HFFc6 (cell line): ENCODE data around the gene RTKN2. TPM values are rescaled to one million over a fixed set of nuclear protein-coding genes. Genes with fewer than 3 reads are reported as not detected.
"Not testable (repeated sequence)": the region's sequence is repeated elsewhere in the genome, so short reads cannot be mapped to it uniquely, and the experiment has no call there.

Experiments used
- DNase-seq: peaks from one replicate; pipeline ENCODE4 v3.0.0-alpha.2; 2018
- H3K27ac Mint-ChIP-seq: 2 replicates; pipeline ENCODE4 v1.8.0; 2020; ENCODE audit warnings: mild to moderate bottlenecking, mixed read lengths
- H3K27me3 Mint-ChIP-seq: 2 replicates; pipeline ENCODE4 v1.8.0; 2021; ENCODE audit warnings: mild to moderate bottlenecking, moderate library complexity, mixed read lengths; ENCODE audit not compliant: insufficient read depth
- H3K36me3 Mint-ChIP-seq: 2 replicates; pipeline ENCODE4 v1.8.0; 2021; ENCODE audit warnings: low read depth, mixed read lengths
- H3K4me1 Mint-ChIP-seq: 2 replicates; pipeline ENCODE4 v1.8.0; 2020; ENCODE audit warnings: low read depth, mixed read lengths
- H3K4me3 Mint-ChIP-seq: 2 replicates; pipeline ENCODE4 v1.8.0; 2020; ENCODE audit warnings: mild to moderate bottlenecking, moderate library complexity, mixed read lengths
- H3K9me3 Mint-ChIP-seq: 2 replicates; pipeline ENCODE4 v1.8.0; 2020; ENCODE audit warnings: mild to moderate bottlenecking, mixed read lengths
- total RNA-seq, 6 experiments: library from RNA; stranded (reverse); fragmentation: NEBNext Ultra II Directional; extraction: Animal tissue kit (Norgen Biotek cat#: 25700); gene quantifications; 2 replicates in 1 of 6; 3 replicates in 5 of 6; pipeline ENCODE4 v1.2.3, GENCODE V29; 2021
- TF ChIP-seq, protein P1 (sequence below): fragments of 200-600 bp; sonication (generic); IDR thresholded peaks from 2 replicates; pipeline ENCODE4 v1.5.0; 2021; ENCODE audit warnings: antibody characterized with exemption, mild to moderate bottlenecking

The RTKN2 gene
- total RNA-seq, 6 experiments from 2014 or later: 2.9 to 5.5 (median 4.6) TPM

DNA sequence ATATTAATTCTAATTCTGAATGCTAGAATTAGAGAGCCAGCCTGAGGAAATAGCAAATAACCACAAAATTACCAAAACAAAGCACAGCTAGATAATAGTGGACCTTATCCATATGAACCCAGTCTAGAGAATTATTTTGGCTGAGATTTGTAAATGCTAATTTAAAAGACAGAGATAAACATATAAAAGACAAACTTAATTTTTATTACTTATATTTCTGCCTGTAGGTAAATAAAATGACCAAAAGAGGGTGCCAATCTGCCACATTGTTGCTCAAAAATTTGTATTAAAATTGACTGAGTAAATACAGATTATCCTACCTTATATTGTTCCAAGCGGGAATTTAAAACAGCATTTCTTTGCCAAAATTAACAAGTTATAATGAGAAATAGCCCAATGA, 20.2 kb downstream of the RTKN2 start:
- TF ChIP-seq, protein P1, sequence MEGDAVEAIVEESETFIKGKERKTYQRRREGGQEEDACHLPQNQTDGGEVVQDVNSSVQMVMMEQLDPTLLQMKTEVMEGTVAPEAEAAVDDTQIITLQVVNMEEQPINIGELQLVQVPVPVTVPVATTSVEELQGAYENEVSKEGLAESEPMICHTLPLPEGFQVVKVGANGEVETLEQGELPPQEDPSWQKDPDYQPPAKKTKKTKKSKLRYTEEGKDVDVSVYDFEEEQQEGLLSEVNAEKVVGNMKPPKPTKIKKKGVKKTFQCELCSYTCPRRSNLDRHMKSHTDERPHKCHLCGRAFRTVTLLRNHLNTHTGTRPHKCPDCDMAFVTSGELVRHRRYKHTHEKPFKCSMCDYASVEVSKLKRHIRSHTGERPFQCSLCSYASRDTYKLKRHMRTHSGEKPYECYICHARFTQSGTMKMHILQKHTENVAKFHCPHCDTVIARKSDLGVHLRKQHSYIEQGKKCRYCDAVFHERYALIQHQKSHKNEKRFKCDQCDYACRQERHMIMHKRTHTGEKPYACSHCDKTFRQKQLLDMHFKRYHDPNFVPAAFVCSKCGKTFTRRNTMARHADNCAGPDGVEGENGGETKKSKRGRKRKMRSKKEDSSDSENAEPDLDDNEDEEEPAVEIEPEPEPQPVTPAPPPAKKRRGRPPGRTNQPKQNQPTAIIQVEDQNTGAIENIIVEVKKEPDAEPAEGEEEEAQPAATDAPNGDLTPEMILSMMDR: peak; percentile 77
- Mint-ChIP-seq H3K27ac (no peak overlapping the region), H3K36me3 (no peaks in the 10 kb centered on the region; the same call in 1 of the 2 replicates), H3K9me3 (no peaks in the 10 kb centered on the region), H3K4me3 (no peak overlapping the region), H3K4me1 (peaks cover 75% of the 10 kb centered on the region), H3K27me3 (no peaks in the 10 kb centered on the region; the same call in 1 of the 2 replicates)
- no peak for DNase-seq

DNA sequence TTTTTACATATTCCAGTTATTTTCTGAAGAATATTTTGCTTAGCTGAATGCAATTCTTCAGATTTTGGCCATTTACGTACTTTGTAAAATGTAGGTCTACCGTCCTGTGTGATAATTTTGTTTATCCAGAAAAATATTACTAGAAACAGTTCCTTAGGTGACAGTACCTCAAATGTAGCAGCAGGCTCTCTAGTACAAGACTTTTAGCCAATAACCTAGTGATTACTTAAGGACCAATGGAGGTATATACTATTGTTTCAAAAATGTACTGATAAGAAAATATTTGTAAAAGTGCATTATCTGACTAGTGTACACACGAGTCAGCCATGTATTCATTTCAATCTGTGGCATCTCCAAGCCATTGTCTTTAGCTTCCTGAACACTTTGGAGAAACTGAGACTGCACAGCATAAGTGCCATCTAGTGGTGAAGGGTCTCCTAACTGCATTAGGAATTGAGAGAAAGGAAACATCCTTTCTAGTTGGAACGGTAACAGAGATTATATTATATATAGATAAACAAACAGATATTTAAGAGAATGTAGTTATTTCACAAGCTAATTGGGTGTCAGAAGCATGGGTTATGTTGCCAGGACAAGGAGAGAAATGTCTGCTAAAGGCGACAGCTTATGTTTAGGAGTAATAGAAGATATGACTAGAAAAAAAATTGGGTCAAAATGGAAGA, 23.7 kb downstream of the RTKN2 start:
- peak overlapping the region; percentile 72 for H3K27ac Mint-ChIP-seq
- peaks cover 70% of the 10 kb centered on the region for H3K4me1 Mint-ChIP-seq
- no peaks in the 10 kb centered on the region; the same call in 1 of the 2 replicates for H3K27me3 Mint-ChIP-seq
- H3K4me3 Mint-ChIP-seq: peak overlapping the region; percentile 46
- H3K9me3 Mint-ChIP-seq: no peaks in the 10 kb centered on the region
- H3K36me3 Mint-ChIP-seq: no peaks in the 10 kb centered on the region; the same call in 1 of the 2 replicates
- peak; percentile 63 for DNase-seq
- TF ChIP-seq, protein P1: peak; percentile 95

DNA sequence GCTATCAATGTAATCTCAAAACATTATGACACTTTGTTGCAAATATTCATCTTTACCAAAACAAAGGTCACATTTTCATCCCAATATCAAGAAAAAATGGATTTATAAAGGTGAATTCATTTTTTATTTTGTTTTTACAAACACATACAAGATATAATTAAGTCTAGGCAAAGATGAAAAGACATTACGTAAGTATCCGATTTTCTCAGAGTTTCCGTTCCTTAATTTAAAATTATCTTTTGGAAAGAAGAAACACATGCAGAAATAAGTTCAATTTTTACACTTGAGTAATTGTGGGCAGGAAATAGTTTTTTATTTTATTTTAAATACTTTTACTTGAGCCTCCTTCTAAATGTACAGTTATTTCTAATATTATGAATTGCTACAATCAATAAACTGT, 24.6 kb downstream of the RTKN2 start:
- TF ChIP-seq, protein P1: no peak
- no peak for DNase-seq
- Mint-ChIP-seq H3K27me3 (no peaks in the 10 kb centered on the region; the same call in 1 of the 2 replicates), H3K27ac (peak overlapping the region; percentile 80; the same call in 1 of the 2 replicates), H3K4me1 (peaks cover 66% of the 10 kb centered on the region), H3K4me3 (peak overlapping the region; percentile 87), H3K9me3 (no peaks in the 10 kb centered on the region), H3K36me3 (no peaks in the 10 kb centered on the region)

DNA sequence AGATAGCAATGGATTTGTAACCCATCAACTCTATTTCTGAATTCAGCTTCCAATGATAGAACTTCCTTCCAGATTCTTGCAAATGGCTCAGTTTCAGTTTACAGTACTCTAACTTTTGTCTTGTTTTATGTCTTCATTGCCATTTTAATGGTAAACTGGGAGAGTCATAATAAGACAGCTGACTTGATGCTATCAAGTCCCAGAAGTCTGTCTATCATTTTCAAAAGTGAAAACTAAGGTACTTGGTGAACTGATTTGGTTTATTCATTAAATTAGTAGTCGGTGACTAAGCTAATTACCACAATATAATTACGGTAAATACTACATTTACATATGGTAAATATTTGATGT, 25.0 kb downstream of the RTKN2 start:
- Mint-ChIP-seq H3K27me3 (no peaks in the 10 kb centered on the region; the same call in 1 of the 2 replicates), H3K9me3 (no peaks in the 10 kb centered on the region), H3K4me3 (peak overlapping the region; percentile 87), H3K27ac (peak overlapping the region; percentile 80), H3K4me1 (peaks cover 66% of the 10 kb centered on the region), H3K36me3 (no peaks in the 10 kb centered on the region)
- DNase-seq: no peak
- TF ChIP-seq, protein P1: no peak

DNA sequence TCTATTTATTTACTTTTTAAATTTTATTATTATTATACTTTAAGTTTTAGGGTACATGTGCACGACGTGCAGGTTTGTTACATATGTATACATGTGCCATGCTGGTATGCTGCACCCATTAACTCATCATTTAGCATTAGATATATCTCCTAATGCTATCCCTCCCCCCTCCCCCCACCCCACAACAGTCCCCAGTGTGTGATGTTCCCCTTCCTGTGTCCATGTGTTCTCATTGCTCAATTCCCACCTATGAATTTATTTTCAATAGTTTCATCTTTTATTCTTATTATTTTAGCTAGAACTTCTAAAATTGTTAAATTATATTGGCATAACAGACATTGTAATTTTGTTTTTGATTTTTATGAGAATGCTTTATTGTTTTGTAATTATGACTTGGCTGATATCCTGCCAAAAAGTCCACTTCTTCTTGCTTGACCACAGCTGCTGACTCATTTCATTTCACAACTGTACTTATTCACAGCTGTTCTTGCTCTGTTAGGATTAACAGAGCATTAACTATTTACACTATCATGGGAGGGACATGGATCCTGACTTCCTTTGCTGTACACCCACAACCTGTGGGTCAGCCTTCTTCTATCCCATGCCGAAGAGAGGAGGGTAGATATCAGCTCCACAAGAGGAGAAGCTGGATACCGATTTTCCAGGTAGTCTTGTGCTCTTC, 25.5 kb downstream of the RTKN2 start:
- peak overlapping the region; percentile 87 for H3K4me3 Mint-ChIP-seq
- peak overlapping the region; percentile 80 for H3K27ac Mint-ChIP-seq
- H3K27me3 Mint-ChIP-seq, H3K9me3 Mint-ChIP-seq, H3K36me3 Mint-ChIP-seq: not testable (repeated sequence)
- peaks cover 66% of the 10 kb centered on the region for H3K4me1 Mint-ChIP-seq
- peak; percentile 90 for DNase-seq

DNA sequence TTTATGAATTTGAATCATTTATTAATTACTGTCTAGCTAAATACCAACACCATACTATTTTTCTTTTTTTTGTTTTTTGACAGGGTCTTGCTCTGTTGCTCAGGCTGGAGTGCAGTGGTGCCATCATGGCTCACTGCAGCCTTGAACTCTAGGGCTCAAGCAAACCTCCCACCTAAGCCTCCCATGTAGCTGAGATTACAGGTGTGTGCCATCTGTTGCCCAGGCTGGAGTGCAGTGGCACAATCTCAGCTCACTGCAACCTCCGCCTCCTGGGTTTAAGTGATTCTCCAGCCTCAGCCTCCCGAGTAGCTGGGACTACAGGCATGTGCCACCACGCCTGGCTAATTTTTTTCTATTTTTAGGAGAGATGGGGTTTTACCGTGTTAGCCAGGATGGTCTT, 27.1 kb downstream of the RTKN2 start:
- H3K4me1 Mint-ChIP-seq: peaks cover 73% of the 10 kb centered on the region
- H3K9me3 Mint-ChIP-seq, H3K27ac Mint-ChIP-seq, DNase-seq, H3K36me3 Mint-ChIP-seq, H3K27me3 Mint-ChIP-seq, H3K4me3 Mint-ChIP-seq: not testable (repeated sequence)
